ENCODE data around the gene RBM5.

DNA sequence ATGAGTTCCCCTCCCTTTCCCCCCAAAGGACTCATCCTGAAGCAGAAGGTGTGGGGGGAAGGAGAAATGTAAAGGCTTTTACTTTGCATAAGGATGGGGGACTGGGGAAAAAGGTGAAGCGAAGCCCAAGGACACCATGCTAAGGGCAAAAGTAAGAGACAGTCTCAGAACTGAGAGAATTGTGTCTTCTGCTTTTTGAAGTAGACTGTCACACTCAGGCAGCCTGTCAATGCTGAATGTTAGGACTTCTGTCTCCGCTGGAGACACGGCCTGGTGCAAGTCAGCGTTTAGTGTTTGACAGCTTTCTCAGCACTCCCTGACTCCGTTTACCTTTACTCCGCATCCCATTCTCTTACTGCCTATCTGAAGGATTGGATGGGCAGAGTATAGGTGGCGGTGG lies 13.8 kb downstream of the RBM5 start:
- TF ChIP-seq, protein P1, sequence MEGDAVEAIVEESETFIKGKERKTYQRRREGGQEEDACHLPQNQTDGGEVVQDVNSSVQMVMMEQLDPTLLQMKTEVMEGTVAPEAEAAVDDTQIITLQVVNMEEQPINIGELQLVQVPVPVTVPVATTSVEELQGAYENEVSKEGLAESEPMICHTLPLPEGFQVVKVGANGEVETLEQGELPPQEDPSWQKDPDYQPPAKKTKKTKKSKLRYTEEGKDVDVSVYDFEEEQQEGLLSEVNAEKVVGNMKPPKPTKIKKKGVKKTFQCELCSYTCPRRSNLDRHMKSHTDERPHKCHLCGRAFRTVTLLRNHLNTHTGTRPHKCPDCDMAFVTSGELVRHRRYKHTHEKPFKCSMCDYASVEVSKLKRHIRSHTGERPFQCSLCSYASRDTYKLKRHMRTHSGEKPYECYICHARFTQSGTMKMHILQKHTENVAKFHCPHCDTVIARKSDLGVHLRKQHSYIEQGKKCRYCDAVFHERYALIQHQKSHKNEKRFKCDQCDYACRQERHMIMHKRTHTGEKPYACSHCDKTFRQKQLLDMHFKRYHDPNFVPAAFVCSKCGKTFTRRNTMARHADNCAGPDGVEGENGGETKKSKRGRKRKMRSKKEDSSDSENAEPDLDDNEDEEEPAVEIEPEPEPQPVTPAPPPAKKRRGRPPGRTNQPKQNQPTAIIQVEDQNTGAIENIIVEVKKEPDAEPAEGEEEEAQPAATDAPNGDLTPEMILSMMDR (IDR thresholded peaks at IDR 0.05) = no peak
- TF ChIP-seq EZH2phosphoT487 (IDR thresholded peaks at IDR 0.05) = no peak

All from neural progenitor cell (in vitro differentiated cells).